ENCODE measurements around the gene ZDHHC20.

ZDHHC20 gene

DNA sequence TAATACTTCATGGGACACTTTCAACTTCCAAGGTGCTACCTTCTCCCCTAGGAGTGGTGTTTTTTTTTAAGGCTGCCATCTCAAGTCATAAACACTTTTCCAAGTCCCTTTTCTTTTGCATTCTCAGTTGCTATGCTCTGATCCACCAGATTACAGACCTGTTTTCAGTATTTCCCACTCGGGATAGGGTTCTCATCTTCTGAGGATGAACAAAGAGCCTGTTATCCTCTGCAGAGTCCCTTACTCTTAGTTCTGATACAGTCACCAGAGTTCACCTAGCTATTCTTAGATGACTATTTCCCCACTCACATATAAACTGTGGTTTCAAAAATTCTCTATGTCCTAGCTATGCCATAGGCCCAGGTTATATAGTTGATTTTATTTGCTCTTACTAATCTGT is 15.9 kb downstream of the ZDHHC20 start:
- TF ChIP-seq, protein P1, sequence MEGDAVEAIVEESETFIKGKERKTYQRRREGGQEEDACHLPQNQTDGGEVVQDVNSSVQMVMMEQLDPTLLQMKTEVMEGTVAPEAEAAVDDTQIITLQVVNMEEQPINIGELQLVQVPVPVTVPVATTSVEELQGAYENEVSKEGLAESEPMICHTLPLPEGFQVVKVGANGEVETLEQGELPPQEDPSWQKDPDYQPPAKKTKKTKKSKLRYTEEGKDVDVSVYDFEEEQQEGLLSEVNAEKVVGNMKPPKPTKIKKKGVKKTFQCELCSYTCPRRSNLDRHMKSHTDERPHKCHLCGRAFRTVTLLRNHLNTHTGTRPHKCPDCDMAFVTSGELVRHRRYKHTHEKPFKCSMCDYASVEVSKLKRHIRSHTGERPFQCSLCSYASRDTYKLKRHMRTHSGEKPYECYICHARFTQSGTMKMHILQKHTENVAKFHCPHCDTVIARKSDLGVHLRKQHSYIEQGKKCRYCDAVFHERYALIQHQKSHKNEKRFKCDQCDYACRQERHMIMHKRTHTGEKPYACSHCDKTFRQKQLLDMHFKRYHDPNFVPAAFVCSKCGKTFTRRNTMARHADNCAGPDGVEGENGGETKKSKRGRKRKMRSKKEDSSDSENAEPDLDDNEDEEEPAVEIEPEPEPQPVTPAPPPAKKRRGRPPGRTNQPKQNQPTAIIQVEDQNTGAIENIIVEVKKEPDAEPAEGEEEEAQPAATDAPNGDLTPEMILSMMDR (IDR thresholded peaks at IDR 0.05; ENCODE audit: insufficient read depth, low read depth, low read length, missing control alignments): no peak
- no peak overlapping the region for H3K4me3 ChIP-seq (ENCODE audit: low read length)
- DNase-seq (ENCODE audit: low read depth): no peak

DNA sequence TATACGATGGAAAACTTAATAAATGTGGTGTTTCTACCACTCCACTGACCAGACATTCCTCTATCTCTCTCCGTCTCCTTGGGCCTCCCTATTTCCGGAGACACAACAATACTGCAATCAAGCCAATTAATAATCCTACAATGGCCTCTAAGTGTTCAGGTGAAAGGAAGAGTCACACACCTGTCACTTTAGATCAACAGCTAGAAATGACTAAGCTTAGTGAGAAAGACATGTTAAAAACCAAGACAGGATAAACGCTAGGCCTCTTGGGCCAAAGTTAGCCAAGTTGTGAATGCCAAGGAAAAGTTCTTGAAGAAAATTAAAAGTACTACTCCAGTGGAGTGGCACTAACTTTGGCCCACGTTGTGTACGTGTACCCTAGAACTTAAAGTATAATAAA is 22.5 kb downstream of the ZDHHC20 start:
- DNase-seq (ENCODE audit: low read depth): peak; percentile 16
- TF ChIP-seq, protein P1 (IDR thresholded peaks at IDR 0.05; ENCODE audit: insufficient read depth, low read depth, low read length, missing control alignments): no peak
- no peak overlapping the region for H3K4me3 ChIP-seq (ENCODE audit: low read length)

DNA sequence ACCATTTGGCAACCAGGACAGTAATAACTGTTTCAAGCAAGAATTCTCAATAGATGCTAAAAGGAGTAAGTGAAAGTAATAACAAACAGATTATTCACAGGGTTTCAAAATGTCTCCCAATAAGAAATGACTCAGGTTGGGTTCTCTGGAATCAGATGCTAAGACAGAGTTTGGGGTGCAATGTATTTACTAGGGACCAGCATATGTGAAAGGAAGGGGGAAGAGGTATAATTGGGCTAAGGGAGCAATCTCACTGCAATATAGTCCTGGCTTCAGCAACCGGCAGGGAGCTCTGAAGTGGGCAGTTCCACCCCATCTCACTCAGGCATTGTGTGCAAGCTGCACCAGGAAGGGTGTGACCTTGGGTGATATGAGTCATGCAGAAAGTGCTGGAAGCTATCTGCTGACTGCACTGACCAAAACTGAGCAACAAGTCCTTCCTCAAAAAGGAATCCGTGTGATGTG is 23.4 kb downstream of the ZDHHC20 start:
- H3K4me3 ChIP-seq (ENCODE audit: low read length): no peak overlapping the region
- TF ChIP-seq, protein P1 (IDR thresholded peaks at IDR 0.05; ENCODE audit: insufficient read depth, low read depth, low read length, missing control alignments): peak; percentile 4
- DNase-seq (ENCODE audit: low read depth): peak; percentile 91

DNA sequence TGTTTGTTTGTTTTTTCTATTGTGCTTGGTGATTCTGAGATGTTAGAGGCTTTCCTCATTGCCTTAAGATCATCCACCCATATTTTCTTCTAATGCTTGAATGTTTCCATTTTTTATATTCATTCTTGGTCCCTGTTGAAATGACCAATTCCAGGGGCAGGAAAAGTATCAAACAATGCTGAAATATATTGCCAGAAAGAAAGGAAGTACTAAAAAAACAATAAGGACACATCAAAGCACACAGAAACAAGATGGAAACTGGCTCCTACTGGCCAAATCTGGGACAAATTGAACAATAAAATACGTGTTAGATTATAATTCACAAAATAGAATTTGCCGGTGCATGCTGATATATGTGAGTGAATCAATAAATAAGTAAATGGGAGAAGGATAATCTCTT is 23.9 kb downstream of the ZDHHC20 start:
- TF ChIP-seq, protein P1 (IDR thresholded peaks at IDR 0.05; ENCODE audit: insufficient read depth, low read depth, low read length, missing control alignments): no peak
- H3K4me3 ChIP-seq (ENCODE audit: low read length): no peak overlapping the region
- no peak for DNase-seq (ENCODE audit: low read depth)

DNA sequence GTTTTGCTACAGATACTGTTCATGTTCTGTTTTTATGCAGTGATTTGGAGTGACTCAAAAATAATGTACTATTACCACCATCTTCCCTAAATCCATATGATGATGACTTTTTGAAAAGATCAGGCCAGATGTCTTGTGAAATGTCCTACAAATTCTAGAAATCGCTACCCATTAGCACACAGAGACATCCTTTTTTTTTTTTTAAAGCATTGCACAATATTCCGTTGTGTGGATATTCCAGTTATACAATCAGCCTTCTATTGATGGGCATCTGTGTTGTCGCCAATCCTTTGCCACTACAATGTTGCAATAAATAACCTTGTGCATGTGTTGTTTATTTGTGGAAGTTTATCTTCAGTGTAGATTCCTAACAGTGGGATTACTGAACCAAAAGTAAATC is 24.5 kb downstream of the ZDHHC20 start:
- DNase-seq (ENCODE audit: low read depth): peak; percentile 10
- H3K4me3 ChIP-seq (ENCODE audit: low read length): no peak overlapping the region
- TF ChIP-seq, protein P1 (IDR thresholded peaks at IDR 0.05; ENCODE audit: insufficient read depth, low read depth, low read length, missing control alignments): no peak

DNA sequence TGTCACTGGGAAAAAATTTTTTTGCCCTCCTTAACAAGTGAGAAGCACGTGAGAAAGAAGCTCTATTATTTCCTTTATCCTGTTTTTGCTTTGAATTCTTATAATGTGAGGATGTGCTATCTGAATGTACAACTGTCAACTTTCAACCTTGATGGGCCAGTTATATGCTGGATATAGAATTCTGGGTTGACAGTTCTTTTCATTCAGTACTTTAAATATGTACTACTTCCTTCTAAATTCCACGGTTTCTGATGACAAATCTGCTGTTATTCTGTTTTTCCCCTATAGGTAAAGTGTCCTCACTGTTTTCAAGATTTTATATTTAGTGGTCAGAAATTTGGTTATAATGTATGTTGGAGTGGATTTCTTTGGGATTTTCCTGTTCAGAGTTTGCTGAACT is 29.9 kb downstream of the ZDHHC20 start:
- no peak overlapping the region for H3K4me3 ChIP-seq (ENCODE audit: low read length)
- no peak for DNase-seq (ENCODE audit: low read depth)
- TF ChIP-seq, protein P1 (IDR thresholded peaks at IDR 0.05; ENCODE audit: insufficient read depth, low read depth, low read length, missing control alignments): no peak

DNA sequence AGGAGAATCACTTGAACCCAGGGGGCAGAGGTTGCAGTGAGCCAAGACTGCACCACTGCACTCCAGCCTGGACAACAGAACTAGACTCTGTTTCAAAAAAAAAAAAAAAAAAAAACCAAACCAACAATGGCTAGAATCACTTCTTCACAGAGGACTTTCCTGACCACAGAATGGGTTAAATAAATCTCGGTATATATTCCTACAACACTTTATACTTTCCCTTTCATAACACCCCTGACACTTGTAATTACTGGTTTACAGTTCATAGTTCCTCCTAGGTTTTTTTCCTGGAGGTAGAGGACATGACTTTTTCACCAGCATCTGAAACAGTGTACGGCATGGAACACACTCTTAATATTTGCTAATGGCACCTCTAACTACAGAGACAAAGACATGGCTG is 31.4 kb downstream of the ZDHHC20 start:
- H3K4me3 ChIP-seq (ENCODE audit: low read length): no peak overlapping the region

More for the DNA sequence above, 31.4 kb downstream of the ZDHHC20 start:
- TF ChIP-seq, protein P1 (IDR thresholded peaks at IDR 0.05; ENCODE audit: insufficient read depth, low read depth, low read length, missing control alignments): no peak
- DNase-seq (ENCODE audit: low read depth): no peak
